CD14-positive monocyte (primary cell): ENCODE data around the gene BCOR. TPM values are rescaled to one million over a fixed set of nuclear protein-coding genes. Genes with fewer than 3 reads are reported as not detected.
A peak's percentile ranks its signal among the peaks of the same experiment; 100 is the strongest.

Source experiments
- DNase-seq, 3 donors: peaks; one replicate each; pipeline ENCODE4 v3.0.0-alpha.2; 2011 to 2022
- H2AFZ ChIP-seq: 2 replicates; pipeline ENCODE4 v1.6.0; 2012; ENCODE audit warnings: mild to moderate bottlenecking, low read depth, low read length, inconsistent platforms; ENCODE audit not compliant: insufficient read depth, poor library complexity, severe bottlenecking
- H3K27ac ChIP-seq, 2 donors: 1 replicate in 1 of 2; 2 replicates in 1 of 2; pipeline ENCODE4 v1.5.1; 2012 to 2013; ENCODE audit warnings: low read length in 2 of 2, control low read depth in 1 of 2, inconsistent platforms in 1 of 2, low read depth in 1 of 2, mild to moderate bottlenecking in 1 of 2
- H3K27me3 ChIP-seq, 2 donors: one replicate each; pipeline versions ENCODE4 v1.6.0 to v1.6.1; 2011 to 2013; ENCODE audit warnings: low read length in 2 of 2; ENCODE audit not compliant: control insufficient read depth in 2 of 2, insufficient read depth in 2 of 2
- H3K36me3 ChIP-seq, 2 donors: replicated peaks in 1 of 2; 1 replicate in 1 of 2; 2 replicates in 1 of 2; pipeline versions ENCODE4 v1.5.1 to v1.6.1; 2012 to 2013; ENCODE audit warnings: low read length in 2 of 2, control low read depth in 1 of 2, inconsistent platforms in 1 of 2, mild to moderate bottlenecking in 1 of 2; ENCODE audit not compliant: insufficient read depth in 2 of 2, control insufficient read depth in 1 of 2
- H3K4me1 ChIP-seq, 2 donors: 1 replicate in 1 of 2; 2 replicates in 1 of 2; pipeline versions ENCODE4 v1.5.1 to v1.6.1; 2012 to 2013; ENCODE audit warnings: low read length in 2 of 2, control low read depth in 1 of 2, inconsistent platforms in 1 of 2, mild to moderate bottlenecking in 1 of 2, moderate library complexity in 1 of 2; ENCODE audit not compliant: insufficient read depth in 2 of 2, control insufficient read depth in 1 of 2
- H3K4me2 ChIP-seq: replicated peaks from 2 replicates; pipeline ENCODE3; 2012; ENCODE audit warnings: low read length, moderate library complexity, mild to moderate bottlenecking; ENCODE audit not compliant: poor library complexity, severe bottlenecking; ENCODE audit errors: extremely low read depth
- H3K4me3 ChIP-seq, 3 experiments: fragments of 200-600 bp in 1 of 3; sonication (generic) in 1 of 3; replicated peaks in 1 of 3; 1 replicate in 2 of 3; 2 replicates in 1 of 3; pipeline ENCODE4 v1.5.1; 2011 to 2013; ENCODE audit warnings: low read length in 3 of 3, mild to moderate bottlenecking in 3 of 3, control low read depth in 2 of 3, low read depth in 2 of 3, inconsistent platforms in 1 of 3, moderate library complexity in 1 of 3
- H3K79me2 ChIP-seq: 2 replicates; pipeline ENCODE4 v1.6.0; 2012; ENCODE audit warnings: mild to moderate bottlenecking, control low read depth, inconsistent platforms, low read length, moderate library complexity; ENCODE audit not compliant: insufficient read depth
- H3K9ac ChIP-seq: 2 replicates; pipeline ENCODE4 v1.6.0; 2017; ENCODE audit warnings: low read length, mild to moderate bottlenecking; ENCODE audit not compliant: insufficient read depth, poor library complexity, severe bottlenecking
- H3K9me3 ChIP-seq, 2 donors: replicated peaks in 1 of 2; 1 replicate in 1 of 2; 2 replicates in 1 of 2; pipeline versions ENCODE4 v1.5.1 to v1.6.1; 2012 to 2013; ENCODE audit warnings: low read length in 2 of 2, control low read depth in 1 of 2; ENCODE audit not compliant: control insufficient read depth in 1 of 2, insufficient read depth in 1 of 2
- H4K20me1 ChIP-seq: 2 replicates; pipeline ENCODE4 v1.6.0; 2012; ENCODE audit warnings: mild to moderate bottlenecking, low read length, control low read depth, moderate library complexity; ENCODE audit not compliant: insufficient read depth
- H3K27ac Mint-ChIP-seq, 7 donors: one replicate each; pipeline ENCODE4 v1.8.0; 2020; ENCODE audit warnings: mild to moderate bottlenecking in 7 of 7, mixed read lengths in 7 of 7, moderate library complexity in 6 of 7, inconsistent platforms in 2 of 7
- H3K27me3 Mint-ChIP-seq, 3 donors: one replicate each; pipeline ENCODE4 v1.8.0; 2021 to 2022; ENCODE audit warnings: low read depth in 3 of 3, mild to moderate bottlenecking in 3 of 3, mixed read lengths in 3 of 3, moderate library complexity in 3 of 3, inconsistent platforms in 1 of 3
- H3K36me3 Mint-ChIP-seq, 2 donors: one replicate each; pipeline ENCODE4 v1.8.0; 2020; ENCODE audit warnings: mixed read lengths in 2 of 2, inconsistent platforms in 1 of 2, mild to moderate bottlenecking in 1 of 2
- H3K4me1 Mint-ChIP-seq: one replicate; pipeline ENCODE4 v1.8.0; 2020; ENCODE audit warnings: mild to moderate bottlenecking, mixed read lengths
- H3K4me3 Mint-ChIP-seq, 2 donors: one replicate each; pipeline ENCODE4 v1.8.0; 2020; ENCODE audit warnings: mild to moderate bottlenecking in 2 of 2, mixed read lengths in 2 of 2, moderate library complexity in 1 of 2
- H3K9me3 Mint-ChIP-seq, 7 donors: one replicate each; pipeline ENCODE4 v1.8.0; 2020 to 2022; ENCODE audit warnings: mixed read lengths in 7 of 7, mild to moderate bottlenecking in 6 of 7, moderate library complexity in 6 of 7, inconsistent platforms in 2 of 7
- WGBS: methylation state at CpG from one replicate; pipeline ENCODE4 v1.1.5; 2013; ENCODE audit warnings: missing lambda C conversion rate; ENCODE audit not compliant: insufficient coverage; 5-methylcytosine and 5-hydroxymethylcytosine counted together
- intact Hi-C, 2 donors: fragments of 100-400 bp; cut with micrococcal nuclease; formaldehyde crosslinking; loops; one replicate each; pipeline versions ENCODE4 v1.15.0 to v1.15.1; 2023
- polyA plus RNA-seq, 3 donors: library from polyadenylated mRNA; depleted of rRNA in 1 of 3; unstranded in 2 of 3; stranded (reverse) in 1 of 3; fragments of 300-500 nt in 2 of 3; fragments of >200 nt in 1 of 3; fragmentation: Illumina TruSeq in 2 of 3; gene quantifications; 1 replicate in 2 of 3; 2 replicates in 1 of 3; pipeline ENCODE4 v1.2.3, GENCODE V29; 2012 to 2021
- TF ChIP-seq, protein P1 (sequence below): fragments of 200-600 bp; IDR thresholded peaks from one replicate; pipeline ENCODE4 v1.8.0; 2022; ENCODE audit warnings: antibody characterized with exemption, mild to moderate bottlenecking

BCOR gene
- polyA plus RNA-seq, 3 donors: 1.1 to 8.2 (median 2.6) TPM

DNA sequence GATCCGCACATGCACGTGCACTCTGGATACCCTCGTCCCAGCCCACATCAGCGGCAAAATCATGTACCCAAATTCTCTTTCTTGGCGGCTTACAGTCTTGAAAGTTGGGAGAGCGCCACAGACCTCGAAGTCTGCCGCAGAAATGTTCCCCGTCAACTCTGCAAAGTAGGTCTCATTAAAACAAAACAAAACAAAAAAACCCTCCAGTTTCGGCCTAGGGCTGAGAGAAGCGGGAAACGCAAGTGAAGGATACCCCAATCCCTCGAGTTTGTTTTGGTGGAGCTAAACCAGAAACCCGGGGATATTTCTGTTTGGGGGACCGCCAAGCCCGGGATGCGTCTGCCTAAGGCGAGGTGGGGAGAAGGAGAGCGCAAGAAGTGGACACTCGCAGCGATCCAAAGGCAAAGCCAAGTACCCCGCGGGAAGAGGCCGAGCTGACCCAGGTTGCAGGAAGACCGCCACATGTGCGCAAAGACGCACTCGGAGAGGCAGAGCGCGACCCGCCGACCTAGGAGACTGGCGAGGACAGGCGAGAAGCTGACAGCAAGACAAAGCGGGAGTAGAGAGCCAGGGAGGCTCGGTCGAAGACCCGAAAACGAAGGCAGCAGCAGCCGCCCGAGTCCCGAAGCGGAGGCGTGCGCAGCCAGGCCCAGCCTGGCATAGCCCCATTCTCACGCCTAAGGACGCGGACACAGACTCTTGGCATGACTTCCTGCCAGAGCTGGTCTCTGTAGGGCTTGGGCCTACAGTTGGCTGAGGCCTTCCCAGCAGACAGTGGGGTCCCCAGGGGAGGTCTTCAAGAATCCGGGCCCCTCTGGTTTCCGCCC is 49.6 kb upstream of the BCOR start:
- H3K4me3 ChIP-seq: peak overlapping the region in 1 of 3 experiments; percentile 70
- DNase-seq: no peak
- peaks cover 2 to 10% of the 10 kb centered on the region in 2 donors for H3K27me3 ChIP-seq
- H3K9me3 ChIP-seq: no peaks in the 10 kb centered on the region
- Mint-ChIP-seq H3K4me3 (peak overlapping the region; percentile 16 to 75), H3K27me3 (peaks cover 12 to 85% (median 35%) of the 10 kb centered on the region in 3 donors), H3K36me3 (peaks cover 3% of the 10 kb centered on the region in 2 donors), H3K4me1 (peaks cover 63% of the 10 kb centered on the region), H3K27ac (no peak overlapping the region), H3K9me3 (peaks cover 0 to 17% (median 9%) of the 10 kb centered on the region in 7 donors)
- H3K4me1 ChIP-seq: peaks cover 68 to 76% of the 10 kb centered on the region in 2 donors
- intact Hi-C loops: loop anchor here in 1 of 2 donors (5.0 kb wide), 1 partner anchor 50 kb away; the partner anchor contains the start of gene BCOR
- no peak overlapping the region for H3K27ac ChIP-seq
- H2AFZ ChIP-seq: no peak overlapping the region
- WGBS: 89% methylated on average over 34 of the region's 50 CpGs
- H3K4me2 ChIP-seq: peak overlapping the region; percentile 76
- no peaks in the 10 kb centered on the region for H3K36me3 ChIP-seq
- no peaks in the 10 kb centered on the region for H3K79me2 ChIP-seq
- TF ChIP-seq, protein P1, sequence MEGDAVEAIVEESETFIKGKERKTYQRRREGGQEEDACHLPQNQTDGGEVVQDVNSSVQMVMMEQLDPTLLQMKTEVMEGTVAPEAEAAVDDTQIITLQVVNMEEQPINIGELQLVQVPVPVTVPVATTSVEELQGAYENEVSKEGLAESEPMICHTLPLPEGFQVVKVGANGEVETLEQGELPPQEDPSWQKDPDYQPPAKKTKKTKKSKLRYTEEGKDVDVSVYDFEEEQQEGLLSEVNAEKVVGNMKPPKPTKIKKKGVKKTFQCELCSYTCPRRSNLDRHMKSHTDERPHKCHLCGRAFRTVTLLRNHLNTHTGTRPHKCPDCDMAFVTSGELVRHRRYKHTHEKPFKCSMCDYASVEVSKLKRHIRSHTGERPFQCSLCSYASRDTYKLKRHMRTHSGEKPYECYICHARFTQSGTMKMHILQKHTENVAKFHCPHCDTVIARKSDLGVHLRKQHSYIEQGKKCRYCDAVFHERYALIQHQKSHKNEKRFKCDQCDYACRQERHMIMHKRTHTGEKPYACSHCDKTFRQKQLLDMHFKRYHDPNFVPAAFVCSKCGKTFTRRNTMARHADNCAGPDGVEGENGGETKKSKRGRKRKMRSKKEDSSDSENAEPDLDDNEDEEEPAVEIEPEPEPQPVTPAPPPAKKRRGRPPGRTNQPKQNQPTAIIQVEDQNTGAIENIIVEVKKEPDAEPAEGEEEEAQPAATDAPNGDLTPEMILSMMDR: no peak
- no peaks in the 10 kb centered on the region for H4K20me1 ChIP-seq
- H3K9ac ChIP-seq: no peak overlapping the region

DNA sequence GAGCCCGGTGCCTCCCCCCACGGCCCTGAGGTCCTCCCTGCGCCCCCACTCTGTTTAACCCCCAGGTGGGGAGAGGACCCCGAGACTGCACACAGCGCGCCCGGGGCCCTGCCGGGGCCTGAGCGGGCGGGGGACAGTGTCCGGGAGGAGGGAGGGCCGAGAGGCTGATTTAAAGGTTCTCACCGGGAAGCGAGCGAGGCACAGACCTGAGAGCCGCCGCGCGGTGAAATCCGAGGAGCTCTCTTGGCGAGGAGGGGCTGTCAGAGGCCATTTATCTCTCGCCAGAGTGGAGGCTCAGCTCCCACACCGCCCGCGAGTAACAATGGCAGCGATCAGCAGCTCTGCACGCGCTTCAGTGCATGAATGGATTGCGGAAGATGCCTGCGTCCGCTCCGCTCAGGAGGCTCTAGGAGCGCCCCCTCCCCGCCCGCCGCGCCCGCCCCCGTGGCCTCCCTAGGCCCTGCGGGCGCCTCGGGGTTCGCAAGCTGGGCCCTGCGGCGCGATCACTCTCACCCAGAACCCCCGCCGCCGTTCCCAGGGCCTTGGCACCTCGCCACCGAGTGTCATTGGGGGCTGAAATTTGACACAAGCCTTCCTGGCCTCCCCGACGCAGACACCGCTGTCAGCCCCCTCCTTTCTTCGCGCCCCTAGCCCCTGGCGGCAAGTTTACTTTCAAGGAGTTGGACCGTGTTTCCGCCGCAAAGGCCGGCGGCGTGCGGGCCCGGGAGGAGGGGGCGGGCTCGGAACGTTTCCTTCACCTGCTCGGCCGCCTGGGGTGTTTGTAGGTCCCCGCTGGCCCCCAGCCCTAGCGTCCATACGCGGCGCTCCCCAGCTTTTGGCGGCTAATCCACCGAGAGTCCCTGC is 48.7 kb upstream of the BCOR start:
- 5% methylated on average over 36 of the region's 77 CpGs for WGBS
- peaks cover 2 to 10% of the 10 kb centered on the region in 2 donors for H3K27me3 ChIP-seq
- Mint-ChIP-seq H3K9me3 (peaks cover 0 to 16% (median 9%) of the 10 kb centered on the region in 7 donors), H3K36me3 (peaks cover 3% of the 10 kb centered on the region in 2 donors), H3K27ac (no peak overlapping the region), H3K27me3 (peaks cover 12 to 83% (median 32%) of the 10 kb centered on the region in 3 donors), H3K4me1 (peaks cover 67% of the 10 kb centered on the region), H3K4me3 (peak overlapping the region; percentile 62 to 75)
- intact Hi-C loops: loop anchor here in 1 of 2 donors (5.0 kb wide), 1 partner anchor 49 kb away; the partner anchor contains the start of gene BCOR
- H3K9ac ChIP-seq: peak overlapping the region; percentile 40
- peak overlapping the region; percentile 76 for H3K4me2 ChIP-seq
- H2AFZ ChIP-seq: peak overlapping the region; percentile 62
- H3K4me1 ChIP-seq: peaks cover 71 to 76% of the 10 kb centered on the region in 2 donors
- TF ChIP-seq, protein P1: no peak
- H3K27ac ChIP-seq: no peak overlapping the region
- DNase-seq: peak in 2 of 3 donors; percentile 50 to 55
- H3K79me2 ChIP-seq: no peaks in the 10 kb centered on the region
- H3K4me3 ChIP-seq: peak overlapping the region; percentile 28 to 70 (median 36)
- H4K20me1 ChIP-seq: no peaks in the 10 kb centered on the region
- H3K36me3 ChIP-seq: no peaks in the 10 kb centered on the region
- no peaks in the 10 kb centered on the region for H3K9me3 ChIP-seq
